OCI-LY7 (cell line): ENCODE measurements around the gene NDUFS8. TPM values are rescaled to one million over a fixed set of nuclear protein-coding genes. Genes with fewer than 3 reads are reported as not detected.

Experiments
- BruUV-seq: library from RNA; stranded (reverse); fragments of 400-500 nt; replicated peaks from 2 replicates; lab custom pipeline; 2021; lab: Mats Ljungman, UMichigan
- CTCF ChIA-PET: fragments of 300-600 bp; sonication (Branson Sonifier 250); formaldehyde crosslinking; loops from one replicate; lab custom pipeline; 2022; ENCODE audit warnings: antibody characterized with exemption; ENCODE audit not compliant: unreplicated experiment; lab: Charles Lee
- POLR2A ChIA-PET: fragments of 300-600 bp; sonication (Branson Sonifier 250); formaldehyde crosslinking; loops from one replicate; lab custom pipeline; 2022; ENCODE audit warnings: antibody characterized with exemption; lab: Charles Lee
- DNase-seq: peaks from one replicate; pipeline ENCODE4 v3.0.0-alpha.2; 2015; ENCODE audit warnings: low spot score
- H2AFZ ChIP-seq: fragments of 200-600 bp; sonication (generic), shearing (Covaris generic); 2 replicates; pipeline ENCODE4 v1.6.1; 2014; ENCODE audit warnings: mild to moderate bottlenecking, antibody characterized with exemption, low read length, moderate library complexity
- H3K27ac ChIP-seq: fragments of 200-600 bp; sonication (generic); 2 replicates; pipeline ENCODE4 v1.5.1; 2014; ENCODE audit warnings: mixed run types, low read depth, mild to moderate bottlenecking, moderate library complexity, low read length, inconsistent platforms; ENCODE audit not compliant: poor library complexity, severe bottlenecking
- H3K36me3 ChIP-seq: fragments of 200-600 bp; sonication (generic); 2 replicates; pipeline ENCODE4 v1.6.1; 2014; ENCODE audit warnings: mild to moderate bottlenecking, antibody characterized with exemption, low read length, moderate library complexity, mixed read lengths; ENCODE audit not compliant: insufficient read depth
- H3K4me1 ChIP-seq: fragments of 200-600 bp; sonication (generic); 2 replicates; pipeline ENCODE4 v1.5.1; 2014; ENCODE audit warnings: mild to moderate bottlenecking, low read length; ENCODE audit not compliant: insufficient read depth, poor library complexity, severe bottlenecking
- H3K4me2 ChIP-seq: fragments of 200-600 bp; sonication (generic); 2 replicates; pipeline ENCODE4 v1.6.1; 2014; ENCODE audit warnings: mild to moderate bottlenecking, low read length
- H3K4me3 ChIP-seq: fragments of 200-600 bp; sonication (generic); 2 replicates; pipeline ENCODE4 v1.5.1; 2014; ENCODE audit warnings: mild to moderate bottlenecking, low read depth, low read length; ENCODE audit not compliant: poor library complexity, severe bottlenecking
- H3K79me2 ChIP-seq: fragments of 200-600 bp; sonication (generic); 2 replicates; pipeline ENCODE4 v1.6.1; 2016; ENCODE audit warnings: low read depth, mild to moderate bottlenecking, low read length, moderate library complexity, mixed read lengths; ENCODE audit not compliant: insufficient read depth
- H3K9me2 ChIP-seq: fragments of 200-600 bp; sonication (generic); 2 replicates; pipeline ENCODE4 v1.6.1; 2016; ENCODE audit warnings: mild to moderate bottlenecking, low read length, mixed read lengths; ENCODE audit not compliant: insufficient read depth
- H3K9me3 ChIP-seq: fragments of 200-600 bp; sonication (generic); 2 replicates; pipeline ENCODE4 v1.6.1; 2014; ENCODE audit warnings: mild to moderate bottlenecking, mixed run types, low read length, mixed read lengths
- H4K20me1 ChIP-seq: fragments of 200-600 bp; sonication (generic); 2 replicates; pipeline ENCODE4 v1.6.1; 2014; ENCODE audit warnings: mild to moderate bottlenecking, antibody characterized with exemption, low read length, moderate library complexity, mixed read lengths; ENCODE audit not compliant: insufficient read depth
- EZH2phosphoT487 ChIP-seq: fragments of 200-600 bp; sonication (generic); IDR thresholded peaks from 2 replicates; pipeline ENCODE4 v1.6.1; 2018; ENCODE audit warnings: low read depth, borderline replicate concordance, mild to moderate bottlenecking, mixed run types, antibody characterized with exemption, low read length, moderate library complexity, mixed read lengths
- intact Hi-C: fragments of 100-400 bp; cut with micrococcal nuclease; formaldehyde crosslinking; loops from one replicate; pipeline ENCODE4 v1.10.0; 2022; ENCODE audit not compliant: unreplicated experiment
- total RNA-seq, 2 experiments: library from RNA; depleted of rRNA in 1 of 2; stranded (reverse); fragments of >200 nt in 1 of 2; shearing (Covaris generic) in 1 of 2; gene quantifications; 2 replicates each; pipeline ENCODE4 v1.2.3, GENCODE V29; 2014 to 2022
- TF ChIP-seq, protein P1 (sequence below): fragments of 200-600 bp; sonication (generic); conservative IDR thresholded peaks from 2 replicates; pipeline ENCODE4 v1.5.1; 2014; ENCODE audit warnings: mild to moderate bottlenecking, antibody characterized with exemption, low read length, moderate library complexity, mixed read lengths

Gene NDUFS8
- total RNA-seq, 2 experiments from 2014 or later, result 126 to 173 TPM

DNA sequence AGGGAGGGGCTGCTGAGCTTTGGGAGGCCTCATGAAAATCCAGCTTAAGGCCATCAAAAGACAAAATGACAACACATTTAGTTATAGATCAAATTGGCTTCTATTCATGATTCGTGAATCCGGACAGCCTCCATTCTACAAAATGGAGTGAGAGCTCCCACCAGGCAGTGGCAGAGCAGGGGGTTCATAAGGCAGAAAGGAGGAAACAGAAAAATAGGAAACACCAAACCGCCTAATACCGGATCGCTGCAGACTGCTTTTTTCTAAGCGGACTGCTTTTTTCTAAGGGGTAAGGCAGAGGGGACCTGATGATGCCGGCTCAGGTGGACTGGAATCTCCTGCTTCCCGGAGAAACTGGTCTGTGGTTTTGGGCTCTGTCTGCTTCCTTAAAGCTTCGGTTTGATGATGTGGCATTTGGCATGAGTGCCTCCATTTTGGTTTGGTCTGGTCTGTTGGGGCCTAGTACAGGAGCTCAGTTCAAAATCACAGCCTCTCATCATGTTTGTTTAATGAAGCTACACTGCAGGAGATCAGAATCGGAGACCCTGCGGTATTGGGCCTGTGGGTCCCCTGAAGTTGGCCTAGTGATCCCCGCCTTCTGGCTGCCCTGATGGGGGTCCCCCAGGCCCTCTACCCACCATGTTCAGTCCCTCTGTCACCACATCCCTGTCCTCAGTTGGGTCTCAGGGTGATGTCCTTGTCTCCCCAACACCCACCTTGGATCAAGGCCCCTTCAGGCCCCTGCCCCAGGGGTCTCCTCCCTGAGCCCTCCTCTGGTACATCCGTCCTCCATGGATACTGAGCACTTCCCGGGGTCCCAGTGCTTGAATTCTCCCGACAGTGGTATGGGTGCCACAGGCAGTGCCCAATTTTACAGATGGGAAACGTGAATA is 19.2 kb upstream of the NDUFS8 start:
- Histone ChIP-seq H3K27ac (no peak overlapping the region), H3K9me3 (no peaks in the 10 kb centered on the region), H3K9me2 (no peaks in the 10 kb centered on the region), H3K36me3 (no peaks in the 10 kb centered on the region), H3K4me3 (no peak overlapping the region), H3K4me1 (peaks cover 32% of the 10 kb centered on the region), H4K20me1 (no peaks in the 10 kb centered on the region), H2AFZ (no peak overlapping the region), H3K4me2 (no peak overlapping the region), H3K79me2 (no peaks in the 10 kb centered on the region)
- POLR2A ChIA-PET, result no interaction called here
- intact Hi-C loops, result no loop called here
- DNase-seq, result no peak
- TF ChIP-seq, protein P1, sequence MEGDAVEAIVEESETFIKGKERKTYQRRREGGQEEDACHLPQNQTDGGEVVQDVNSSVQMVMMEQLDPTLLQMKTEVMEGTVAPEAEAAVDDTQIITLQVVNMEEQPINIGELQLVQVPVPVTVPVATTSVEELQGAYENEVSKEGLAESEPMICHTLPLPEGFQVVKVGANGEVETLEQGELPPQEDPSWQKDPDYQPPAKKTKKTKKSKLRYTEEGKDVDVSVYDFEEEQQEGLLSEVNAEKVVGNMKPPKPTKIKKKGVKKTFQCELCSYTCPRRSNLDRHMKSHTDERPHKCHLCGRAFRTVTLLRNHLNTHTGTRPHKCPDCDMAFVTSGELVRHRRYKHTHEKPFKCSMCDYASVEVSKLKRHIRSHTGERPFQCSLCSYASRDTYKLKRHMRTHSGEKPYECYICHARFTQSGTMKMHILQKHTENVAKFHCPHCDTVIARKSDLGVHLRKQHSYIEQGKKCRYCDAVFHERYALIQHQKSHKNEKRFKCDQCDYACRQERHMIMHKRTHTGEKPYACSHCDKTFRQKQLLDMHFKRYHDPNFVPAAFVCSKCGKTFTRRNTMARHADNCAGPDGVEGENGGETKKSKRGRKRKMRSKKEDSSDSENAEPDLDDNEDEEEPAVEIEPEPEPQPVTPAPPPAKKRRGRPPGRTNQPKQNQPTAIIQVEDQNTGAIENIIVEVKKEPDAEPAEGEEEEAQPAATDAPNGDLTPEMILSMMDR, result no peak
- no peak for TF ChIP-seq EZH2phosphoT487
- no TSS peak for BruUV-seq
- CTCF ChIA-PET, result no interaction called here

DNA sequence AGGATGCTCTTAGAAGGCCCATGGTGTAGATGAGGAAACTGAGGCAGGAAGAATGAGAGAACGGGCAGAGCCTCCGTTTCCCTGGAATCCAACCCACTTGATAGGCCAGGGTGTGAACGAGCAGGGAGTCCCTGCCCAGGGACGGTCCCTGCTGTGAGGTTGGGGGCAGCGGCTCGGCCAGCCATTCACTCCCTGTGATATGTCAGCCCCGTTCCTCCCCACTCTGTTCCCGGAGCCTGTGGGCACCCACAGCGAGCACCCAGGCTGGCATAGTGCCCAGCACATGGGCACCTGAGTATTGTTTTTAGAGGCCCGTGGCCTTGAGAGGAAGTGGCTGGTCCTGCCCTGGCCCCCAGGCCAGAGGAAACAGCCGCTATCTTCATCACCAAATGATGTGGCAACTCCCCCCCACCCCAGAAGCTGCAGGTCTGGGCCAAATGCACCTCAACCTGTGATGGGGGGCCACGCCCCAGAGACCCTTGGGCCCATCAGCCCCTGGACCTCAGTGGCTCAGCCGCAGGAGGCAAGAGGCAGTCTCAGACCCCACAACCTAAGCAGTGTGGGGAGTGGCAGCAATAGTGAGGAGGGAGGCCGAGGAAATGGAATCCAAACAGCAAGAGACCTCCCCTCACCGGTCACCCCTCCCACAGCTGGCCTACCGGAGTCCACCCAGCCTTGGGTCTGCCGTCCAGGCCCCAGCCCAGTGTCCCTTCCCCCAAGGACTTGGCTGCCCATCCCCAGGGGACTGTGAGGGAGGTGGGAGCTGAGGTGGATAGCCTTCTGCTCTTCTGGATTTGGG is 18.2 kb upstream of the NDUFS8 start:
- H3K9me2 ChIP-seq, result no peaks in the 10 kb centered on the region
- H3K27ac ChIP-seq, result no peak overlapping the region
- no peak overlapping the region for H3K4me3 ChIP-seq
- TF ChIP-seq, protein P1, result no peak
- TF ChIP-seq EZH2phosphoT487, result no peak
- no TSS peak for BruUV-seq
- H2AFZ ChIP-seq, result no peak overlapping the region
- H3K36me3 ChIP-seq, result no peaks in the 10 kb centered on the region
- no peaks in the 10 kb centered on the region for H3K9me3 ChIP-seq
- H3K4me2 ChIP-seq, result no peak overlapping the region
- intact Hi-C loops, result no loop called here
- ChIA-PET CTCF (no interaction called here), POLR2A (no interaction called here)
- no peaks in the 10 kb centered on the region for H4K20me1 ChIP-seq
- H3K79me2 ChIP-seq, result no peaks in the 10 kb centered on the region
- peaks cover 28% of the 10 kb centered on the region for H3K4me1 ChIP-seq
- no peak for DNase-seq
